HG02623 (cell line): ENCODE data around the gene IL4R.
"Not testable (repeated sequence)": the region's sequence is repeated elsewhere in the genome, so short reads cannot be mapped to it uniquely, and the experiment has no call there.

Experiments used
- ATAC-seq: cut with Tn5 transposase; IDR thresholded peaks from one replicate; pipeline ENCODE4 v1.9.1; 2021; ENCODE audit warnings: moderate library complexity; ENCODE audit not compliant: unreplicated experiment

Gene IL4R

GRCh38 chr16:27313422-27314160, at the start of gene IL4R:
TSS of gene IL4R (plus strand) at chr16:27313974. CDS start at chr16:27340204, 26,230 bp downstream.
- peak; percentile 39 for ATAC-seq

GRCh38 chr16:27264151-27264550, 49.6 kb upstream of the IL4R start:
- ATAC-seq: no peak

GRCh38 chr16:27265982-27266381, 47.8 kb upstream of the IL4R start:
- no peak for ATAC-seq

- ATAC-seq: no peak
Observed at GRCh38 chr16:27267037-27267677, 46.6 kb upstream of the IL4R start.

GRCh38 chr16:27268376-27269299, 45.1 kb upstream of the IL4R start, which contains the start of gene NSMCE1:
TSS of gene NSMCE1 (minus strand) at chr16:27268772. CDS start at chr16:27257570, 11,202 bp downstream.
- peak; percentile 91 for ATAC-seq

- no peak for ATAC-seq
Observed at GRCh38 chr16:27269300-27270150, 44.2 kb upstream of the IL4R start.

GRCh38 chr16:27270349-27270748, 43.4 kb upstream of the IL4R start:
- ATAC-seq: no peak

GRCh38 chr16:27272076-27272475, 41.7 kb upstream of the IL4R start:
- no peak for ATAC-seq

GRCh38 chr16:27272697-27273096, 41.1 kb upstream of the IL4R start:
- ATAC-seq: not testable (repeated sequence)

GRCh38 chr16:27273330-27273669, 40.5 kb upstream of the IL4R start:
- no peak for ATAC-seq

- no peak for ATAC-seq
Observed at GRCh38 chr16:27273670-27274423, 39.9 kb upstream of the IL4R start.

GRCh38 chr16:27274424-27274874, 39.3 kb upstream of the IL4R start:
- not testable (repeated sequence) for ATAC-seq

- no peak for ATAC-seq
Observed at GRCh38 chr16:27275394-27275793, 38.4 kb upstream of the IL4R start.

- no peak for ATAC-seq
Observed at GRCh38 chr16:27281243-27281642, 32.5 kb upstream of the IL4R start.

GRCh38 chr16:27284865-27285675, 28.7 kb upstream of the IL4R start:
- no peak for ATAC-seq

GRCh38 chr16:27285676-27286196, 28.0 kb upstream of the IL4R start:
- ATAC-seq: no peak

GRCh38 chr16:27286451-27286850, 27.3 kb upstream of the IL4R start:
- no peak for ATAC-seq

GRCh38 chr16:27287051-27287811, 26.5 kb upstream of the IL4R start:
- ATAC-seq: no peak
